ENCODE data around the gene C12orf57.

DNA sequence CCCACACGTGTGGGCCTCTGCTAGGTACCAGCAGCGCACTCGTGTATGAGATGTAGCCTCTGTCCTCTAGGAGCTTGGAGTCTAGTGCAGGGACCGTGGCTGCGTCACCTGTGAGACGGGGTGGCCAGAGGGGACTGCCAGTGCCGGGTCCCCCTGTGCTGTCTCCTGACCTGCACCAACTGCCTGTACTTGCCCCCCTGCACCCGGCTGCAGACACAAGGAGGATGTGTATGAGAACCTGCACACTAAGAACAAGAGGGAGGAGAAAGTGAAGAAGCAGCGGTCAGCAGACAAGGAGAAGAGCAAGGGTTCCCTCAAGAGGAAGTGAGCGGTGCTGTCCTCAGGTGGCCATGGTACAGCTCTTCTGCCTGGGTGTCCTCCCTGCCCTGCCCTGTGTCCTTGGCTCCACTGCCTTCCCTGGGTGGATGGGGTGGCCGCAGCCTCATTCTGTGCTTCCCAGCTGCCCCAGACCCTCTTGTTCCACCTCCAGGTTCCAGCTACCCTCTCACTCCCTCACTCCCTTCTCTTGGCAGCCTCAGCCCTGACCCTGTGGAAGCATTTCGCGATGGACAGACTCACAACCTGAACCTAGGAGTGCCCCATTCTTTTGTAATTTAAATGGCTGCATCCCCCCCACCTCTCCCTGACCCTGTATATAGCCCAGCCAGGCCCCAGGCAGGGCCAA is 16.9 kb downstream of the C12orf57 start:
- TF ChIP-seq, protein P1, sequence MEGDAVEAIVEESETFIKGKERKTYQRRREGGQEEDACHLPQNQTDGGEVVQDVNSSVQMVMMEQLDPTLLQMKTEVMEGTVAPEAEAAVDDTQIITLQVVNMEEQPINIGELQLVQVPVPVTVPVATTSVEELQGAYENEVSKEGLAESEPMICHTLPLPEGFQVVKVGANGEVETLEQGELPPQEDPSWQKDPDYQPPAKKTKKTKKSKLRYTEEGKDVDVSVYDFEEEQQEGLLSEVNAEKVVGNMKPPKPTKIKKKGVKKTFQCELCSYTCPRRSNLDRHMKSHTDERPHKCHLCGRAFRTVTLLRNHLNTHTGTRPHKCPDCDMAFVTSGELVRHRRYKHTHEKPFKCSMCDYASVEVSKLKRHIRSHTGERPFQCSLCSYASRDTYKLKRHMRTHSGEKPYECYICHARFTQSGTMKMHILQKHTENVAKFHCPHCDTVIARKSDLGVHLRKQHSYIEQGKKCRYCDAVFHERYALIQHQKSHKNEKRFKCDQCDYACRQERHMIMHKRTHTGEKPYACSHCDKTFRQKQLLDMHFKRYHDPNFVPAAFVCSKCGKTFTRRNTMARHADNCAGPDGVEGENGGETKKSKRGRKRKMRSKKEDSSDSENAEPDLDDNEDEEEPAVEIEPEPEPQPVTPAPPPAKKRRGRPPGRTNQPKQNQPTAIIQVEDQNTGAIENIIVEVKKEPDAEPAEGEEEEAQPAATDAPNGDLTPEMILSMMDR (IDR thresholded peaks at IDR 0.05; ENCODE audit: low read length) = no peak
- TF ChIP-seq EZH2 (IDR thresholded peaks at IDR 0.05; ENCODE audit: borderline replicate concordance, low read length) = no peak
